Measurements from ENCODE around the gene TRIM71.
"Not testable (repeated sequence)": the region's sequence is repeated elsewhere in the genome, so short reads cannot be mapped to it uniquely, and the experiment has no call there.

TRIM71 gene

DNA sequence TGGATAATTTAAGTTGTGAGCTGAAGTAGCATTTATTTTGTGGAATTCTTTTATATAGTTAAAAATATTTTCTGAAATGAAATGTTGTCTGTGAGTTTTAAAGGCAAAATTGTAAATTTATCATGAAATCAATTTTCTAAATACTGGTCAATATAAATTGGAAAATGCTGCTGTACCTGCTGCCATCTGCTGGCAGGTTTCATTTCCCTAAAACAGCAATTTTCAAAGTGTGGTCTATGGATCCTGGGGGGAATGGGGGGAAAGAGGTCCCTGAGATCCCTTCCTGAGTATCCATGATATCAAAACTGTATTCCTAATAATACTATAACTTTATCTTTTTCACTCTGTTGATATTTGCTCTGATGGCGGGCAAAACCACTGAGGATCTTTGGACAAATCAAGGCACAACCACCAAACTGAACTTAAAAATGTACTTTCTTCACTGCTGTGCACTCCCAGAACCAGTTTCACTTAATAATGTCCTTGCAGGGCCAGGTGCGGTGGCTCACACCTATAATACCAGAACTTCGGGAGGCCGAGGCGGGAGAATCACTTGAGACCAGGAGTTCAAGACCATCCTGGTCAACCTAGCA, 116.4 kb downstream of the TRIM71 start:
- TF ChIP-seq CTCF (IDR thresholded peaks at IDR 0.05; ENCODE audit: insufficient read depth, low read length) (peak; percentile 48), GABPA (IDR thresholded peaks at IDR 0.05; ENCODE audit: low read depth) (no peak), SPI1 (IDR thresholded peaks at IDR 0.05; ENCODE audit: borderline replicate concordance, low read depth) (peak; percentile 30; the same call in 1 of the 2 replicates), POLR2AphosphoS5 (IDR thresholded peaks at IDR 0.05; ENCODE audit: low read depth) (no peak)
- TF ChIP-seq, protein P1, sequence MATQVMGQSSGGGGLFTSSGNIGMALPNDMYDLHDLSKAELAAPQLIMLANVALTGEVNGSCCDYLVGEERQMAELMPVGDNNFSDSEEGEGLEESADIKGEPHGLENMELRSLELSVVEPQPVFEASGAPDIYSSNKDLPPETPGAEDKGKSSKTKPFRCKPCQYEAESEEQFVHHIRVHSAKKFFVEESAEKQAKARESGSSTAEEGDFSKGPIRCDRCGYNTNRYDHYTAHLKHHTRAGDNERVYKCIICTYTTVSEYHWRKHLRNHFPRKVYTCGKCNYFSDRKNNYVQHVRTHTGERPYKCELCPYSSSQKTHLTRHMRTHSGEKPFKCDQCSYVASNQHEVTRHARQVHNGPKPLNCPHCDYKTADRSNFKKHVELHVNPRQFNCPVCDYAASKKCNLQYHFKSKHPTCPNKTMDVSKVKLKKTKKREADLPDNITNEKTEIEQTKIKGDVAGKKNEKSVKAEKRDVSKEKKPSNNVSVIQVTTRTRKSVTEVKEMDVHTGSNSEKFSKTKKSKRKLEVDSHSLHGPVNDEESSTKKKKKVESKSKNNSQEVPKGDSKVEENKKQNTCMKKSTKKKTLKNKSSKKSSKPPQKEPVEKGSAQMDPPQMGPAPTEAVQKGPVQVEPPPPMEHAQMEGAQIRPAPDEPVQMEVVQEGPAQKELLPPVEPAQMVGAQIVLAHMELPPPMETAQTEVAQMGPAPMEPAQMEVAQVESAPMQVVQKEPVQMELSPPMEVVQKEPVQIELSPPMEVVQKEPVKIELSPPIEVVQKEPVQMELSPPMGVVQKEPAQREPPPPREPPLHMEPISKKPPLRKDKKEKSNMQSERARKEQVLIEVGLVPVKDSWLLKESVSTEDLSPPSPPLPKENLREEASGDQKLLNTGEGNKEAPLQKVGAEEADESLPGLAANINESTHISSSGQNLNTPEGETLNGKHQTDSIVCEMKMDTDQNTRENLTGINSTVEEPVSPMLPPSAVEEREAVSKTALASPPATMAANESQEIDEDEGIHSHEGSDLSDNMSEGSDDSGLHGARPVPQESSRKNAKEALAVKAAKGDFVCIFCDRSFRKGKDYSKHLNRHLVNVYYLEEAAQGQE (IDR thresholded peaks at IDR 0.05; ENCODE audit: insufficient replicate concordance, low read depth) = no peak
- Histone ChIP-seq H3K4me3 (replicated peaks; ENCODE audit: insufficient read depth, low read length) (no peak overlapping the region), H3K27me3 (ENCODE audit: insufficient read depth, poor library complexity, severe bottlenecking) (no peaks in the 10 kb centered on the region), H3K27ac (replicated peaks) (no peak overlapping the region)
- no peak for DNase-seq (ENCODE audit: low read depth in 1 of 2, low spot score in 1 of 2)

GRCh38 chr3:32937331-32937730, 119.5 kb downstream of the TRIM71 start:
- TF ChIP-seq CTCF (IDR thresholded peaks at IDR 0.05; ENCODE audit: insufficient read depth, low read length) (no peak), GABPA (IDR thresholded peaks at IDR 0.05; ENCODE audit: low read depth) (no peak), POLR2AphosphoS5 (IDR thresholded peaks at IDR 0.05; ENCODE audit: low read depth) (no peak), SPI1 (IDR thresholded peaks at IDR 0.05; ENCODE audit: borderline replicate concordance, low read depth) (no peak)
- TF ChIP-seq, protein P1 (IDR thresholded peaks at IDR 0.05; ENCODE audit: insufficient replicate concordance, low read depth) = no peak
- H3K4me3 ChIP-seq (replicated peaks; ENCODE audit: insufficient read depth, low read length) = no peak overlapping the region
- DNase-seq (ENCODE audit: low read depth in 1 of 2, low spot score in 1 of 2) = no peak
- no peaks in the 10 kb centered on the region for H3K27me3 ChIP-seq (ENCODE audit: insufficient read depth, poor library complexity, severe bottlenecking)
- no peak overlapping the region for H3K27ac ChIP-seq (replicated peaks)

DNA sequence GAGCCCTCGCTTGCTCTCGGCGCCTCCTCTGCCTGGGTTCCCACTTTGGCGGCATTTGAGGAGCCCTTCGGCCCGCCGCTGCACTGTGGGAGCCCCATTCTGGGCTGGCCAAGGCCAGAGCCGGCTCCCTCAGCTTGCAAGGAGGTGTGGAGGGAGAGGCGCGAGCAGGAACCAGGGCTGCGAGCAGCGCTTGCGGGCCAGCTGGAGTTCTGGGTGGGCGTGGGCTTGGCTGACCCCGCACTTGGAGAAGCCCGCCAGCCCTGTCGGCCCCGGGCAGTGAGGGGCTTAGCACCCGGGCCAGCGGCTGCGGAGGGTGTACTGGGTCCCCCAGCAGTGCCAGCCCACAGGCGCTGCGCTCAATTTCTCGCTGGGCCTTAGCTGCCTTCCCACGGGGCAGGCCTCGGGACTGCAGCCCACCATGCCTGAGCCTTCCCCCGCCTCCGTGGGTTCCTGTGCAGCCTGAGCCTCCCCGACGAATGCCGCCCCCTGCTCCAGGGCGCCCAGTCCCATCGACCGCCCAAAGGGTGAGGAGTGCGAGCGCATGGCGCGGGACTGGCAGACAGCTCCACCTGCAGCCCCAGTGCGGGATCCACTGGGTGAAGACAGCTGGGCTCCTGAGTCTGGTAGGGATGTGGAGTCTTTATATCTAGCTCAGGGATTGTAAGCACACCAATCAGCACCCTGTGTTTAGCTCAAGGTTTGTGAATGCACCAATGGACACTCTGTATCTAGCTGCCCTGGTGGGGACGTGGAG, 121.9 kb downstream of the TRIM71 start:
- not testable (repeated sequence) for H3K4me3 ChIP-seq (replicated peaks; ENCODE audit: insufficient read depth, low read length); DNase-seq (ENCODE audit: low read depth in 1 of 2, low spot score in 1 of 2); H3K27me3 ChIP-seq (ENCODE audit: insufficient read depth, poor library complexity, severe bottlenecking); H3K27ac ChIP-seq (replicated peaks)

GRCh38 chr3:32940726-32941125, 122.9 kb downstream of the TRIM71 start:
- Histone ChIP-seq H3K27me3 (ENCODE audit: insufficient read depth, poor library complexity, severe bottlenecking) (no peaks in the 10 kb centered on the region), H3K27ac (replicated peaks) (no peak overlapping the region), H3K4me3 (replicated peaks; ENCODE audit: insufficient read depth, low read length) (no peak overlapping the region)
- no peak for DNase-seq (ENCODE audit: low read depth in 1 of 2, low spot score in 1 of 2)
- TF ChIP-seq, protein P1 (IDR thresholded peaks at IDR 0.05; ENCODE audit: insufficient replicate concordance, low read depth) = no peak
- no peak for TF ChIP-seq SPI1 (IDR thresholded peaks at IDR 0.05; ENCODE audit: borderline replicate concordance, low read depth)
- no peak for TF ChIP-seq CTCF (IDR thresholded peaks at IDR 0.05; ENCODE audit: insufficient read depth, low read length)
- TF ChIP-seq GABPA (IDR thresholded peaks at IDR 0.05; ENCODE audit: low read depth) = no peak
- TF ChIP-seq POLR2AphosphoS5 (IDR thresholded peaks at IDR 0.05; ENCODE audit: low read depth) = no peak

Data from HL-60 (cell line).